ENCODE results near the gene FCMR. TPM values are rescaled to one million over a fixed set of nuclear protein-coding genes. Genes with fewer than 3 reads are reported as not detected.

Gene FCMR
- total and polyA plus RNA-seq, 10 of the 15 experiments (the other 5 are each of a cell fraction or from before 2014, with no cell fraction given) = 79.7 to 245 (median 123) TPM

- intact Hi-C loops (cut with micrococcal nuclease; ENCODE audit: unreplicated experiment) (no loop called here), in situ Hi-C loops (cut with MboI) (no loop called here)
- Histone ChIP-seq H3K4me2 (ENCODE audit: control insufficient read depth, insufficient read depth) (peak overlapping the region; percentile 76), H3K9ac (ENCODE audit: control insufficient read depth, insufficient read depth, low read length) (peak overlapping the region; percentile 24; the same call in 1 of the 2 replicates), H3K36me3 (ENCODE audit: control insufficient read depth in 2 of 2, insufficient read depth in 2 of 2, low read length in 1 of 2) (no peaks in the 10 kb centered on the region), H4K20me1 (ENCODE audit: control insufficient read depth, insufficient read depth) (no peaks in the 10 kb centered on the region), H3K4me1 (ENCODE audit: control insufficient read depth, insufficient read depth, low read length) (peaks cover 38% of the 10 kb centered on the region), H3K4me3 (0 out of 2 replicates have a peak overlapping the region, but pooled peaks have one; percentile 37), H3K27ac (ENCODE audit: control insufficient read depth, insufficient read depth) (peak overlapping the region; percentile 52), H2AFZ (ENCODE audit: control insufficient read depth, low read depth, low read length) (peak overlapping the region; percentile 60), H3K27me3 (replicated peaks in 1 of 2; ENCODE audit: control insufficient read depth in 2 of 2, insufficient read depth in 2 of 2, low read length in 1 of 2) (no peaks in the 10 kb centered on the region), H3K79me2 (ENCODE audit: control insufficient read depth, insufficient read depth, low read length) (no peaks in the 10 kb centered on the region), H3K9me3 (replicated peaks; ENCODE audit: control insufficient read depth, insufficient read depth, low read length) (no peaks in the 10 kb centered on the region)
- ATAC-seq (peak; percentile 72), FAIRE-seq (peak; percentile 66), DNase-seq (ENCODE audit: low read depth, low spot score) (peak; percentile 72)
- POLR2A ChIA-PET = interaction anchor here (0.6 to 1.6 kb wide), 7 partner anchors 12 to 287 kb away, joined by 3 to 4 read pairs (median 3); no protein-coding TSS in a partner anchor
- RAD21 ChIA-PET (ENCODE audit: unreplicated experiment) = interaction anchor here (0.6 to 3.5 kb wide), 9 partner anchors 12 to 328 kb away, joined by 3 to 18 read pairs (median 4); partner anchors contain the start of gene FCMR
- WGBS (ENCODE audit: insufficient coverage, insufficient replicate concordance, low lambda C conversion rate, missing lambda C conversion rate) = 11% methylated on average over 8 of the region's 8 CpGs
- no TSS peak for BruUV-seq (replicated peaks)
- SMC1A ChIA-PET (ENCODE audit: uncharacterized antibody, unreplicated experiment) = interaction anchor here (0.6 to 7.5 kb wide), 12 partner anchors 9 to 164 kb away, joined by 3 to 68 read pairs (median 4); partner anchors contain the start of genes FCMR and PIGR
- CTCF ChIA-PET = interaction anchor here (0.6 to 9.8 kb wide), 10 partner anchors 12 to 532 kb away, joined by 3 to 136 read pairs (median 3); no protein-coding TSS in a partner anchor
- TF ChIP-seq GATAD2B (conservative IDR thresholded peaks at IDR 0.05; ENCODE audit: low read depth) (peak; percentile 70), SPI1 (IDR thresholded peaks at IDR 0.05; ENCODE audit: borderline replicate concordance, insufficient read depth, low read depth, low read length) (peak; percentile 87), EED (IDR thresholded peaks at IDR 0.05; ENCODE audit: low read depth) (peak; percentile 90), IKZF1 (conservative IDR thresholded peaks at IDR 0.05) (peak; percentile 94), IKZF2 (IDR thresholded peaks at IDR 0.05) (peak; percentile 95 to 96), NFIC (IDR thresholded peaks at IDR 0.05; ENCODE audit: low read depth, low read length) (peak; percentile 71), FOXK2 (IDR thresholded peaks at IDR 0.05) (no peak), ATF2 (IDR thresholded peaks at IDR 0.05; ENCODE audit: low read length) (0 out of 2 replicates have a peak, but pooled peaks have one; percentile 30), NFXL1 (IDR thresholded peaks at IDR 0.05; ENCODE audit: borderline replicate concordance) (no peak), DPF2 (IDR thresholded peaks at IDR 0.05) (peak; percentile 81), RELB (IDR thresholded peaks at IDR 0.05; ENCODE audit: low read depth) (peak; percentile 83), USF1 (IDR thresholded peaks at IDR 0.05; ENCODE audit: borderline replicate concordance, extremely low read length, insufficient read depth, low read depth, low read length) (no peak), MTA2 (IDR thresholded peaks at IDR 0.05; ENCODE audit: low read depth) (peak; percentile 71; the same call in 1 of the 2 replicates), POU2F2 (IDR thresholded peaks at IDR 0.05; ENCODE audit: borderline replicate concordance, low read depth, low read length) (no peak), RUNX3 (IDR thresholded peaks at IDR 0.05; ENCODE audit: low read length) (peak; percentile 95), ZBTB4 (CRISPR knock-in tag; IDR thresholded peaks at IDR 0.05) (no peak)
Observed at GRCh38 chr1:206967096-206967849, 45.5 kb upstream of the FCMR start.

Measured in GM12878 (cell line).